Activated CD8-positive, alpha-beta memory T cell treated with anti-CD3 and anti-CD28 coated beads for 36 hours (primary cell): ENCODE results near the gene HOXD3. TPM values are rescaled to one million over a fixed set of nuclear protein-coding genes. Genes with fewer than 3 reads are reported as not detected.

Experiments
- total RNA-seq, 2 experiments: library from RNA; stranded (reverse); gene quantifications; one replicate each; pipeline ENCODE4 v1.2.3, GENCODE V29; 2021

HOXD3 gene
- total RNA-seq, 2 experiments from 2014 or later: not detected

Other genes with a start within 250 kb of the HOXD3 start
- gene LNPK, start 155.0 kb upstream of the HOXD3 start, total RNA-seq: 10 to 100 TPM; 38.3 to 42.9 TPM
- gene EVX2, start 73.3 kb upstream of the HOXD3 start, total RNA-seq: not detected
- not detected for gene HOXD13, start 64.6 kb upstream of the HOXD3 start, total RNA-seq
- not detected for gene HOXD12, start 57.5 kb upstream of the HOXD3 start, total RNA-seq
- gene HOXD11, start 50.0 kb upstream of the HOXD3 start, total RNA-seq: not detected
- gene HOXD10, start 40.5 kb upstream of the HOXD3 start, total RNA-seq: not detected
- gene HOXD9, start 34.6 kb upstream of the HOXD3 start, total RNA-seq: not detected
- gene HOXD8, start 27.6 kb upstream of the HOXD3 start, total RNA-seq: not detected
- gene HOXD4, start 5.8 kb upstream of the HOXD3 start, total RNA-seq: not detected
- not detected for gene HOXD1, start 31.4 kb downstream of the HOXD3 start, total RNA-seq
- gene MTX2, start 112.1 kb downstream of the HOXD3 start, total RNA-seq: 10 to 100 TPM; 27.4 to 28.6 TPM